ENCODE data around the gene FKBP6.
"Not testable (repeated sequence)": the region's sequence is repeated elsewhere in the genome, so short reads cannot be mapped to it uniquely, and the experiment has no call there.

FKBP6 gene

DNA sequence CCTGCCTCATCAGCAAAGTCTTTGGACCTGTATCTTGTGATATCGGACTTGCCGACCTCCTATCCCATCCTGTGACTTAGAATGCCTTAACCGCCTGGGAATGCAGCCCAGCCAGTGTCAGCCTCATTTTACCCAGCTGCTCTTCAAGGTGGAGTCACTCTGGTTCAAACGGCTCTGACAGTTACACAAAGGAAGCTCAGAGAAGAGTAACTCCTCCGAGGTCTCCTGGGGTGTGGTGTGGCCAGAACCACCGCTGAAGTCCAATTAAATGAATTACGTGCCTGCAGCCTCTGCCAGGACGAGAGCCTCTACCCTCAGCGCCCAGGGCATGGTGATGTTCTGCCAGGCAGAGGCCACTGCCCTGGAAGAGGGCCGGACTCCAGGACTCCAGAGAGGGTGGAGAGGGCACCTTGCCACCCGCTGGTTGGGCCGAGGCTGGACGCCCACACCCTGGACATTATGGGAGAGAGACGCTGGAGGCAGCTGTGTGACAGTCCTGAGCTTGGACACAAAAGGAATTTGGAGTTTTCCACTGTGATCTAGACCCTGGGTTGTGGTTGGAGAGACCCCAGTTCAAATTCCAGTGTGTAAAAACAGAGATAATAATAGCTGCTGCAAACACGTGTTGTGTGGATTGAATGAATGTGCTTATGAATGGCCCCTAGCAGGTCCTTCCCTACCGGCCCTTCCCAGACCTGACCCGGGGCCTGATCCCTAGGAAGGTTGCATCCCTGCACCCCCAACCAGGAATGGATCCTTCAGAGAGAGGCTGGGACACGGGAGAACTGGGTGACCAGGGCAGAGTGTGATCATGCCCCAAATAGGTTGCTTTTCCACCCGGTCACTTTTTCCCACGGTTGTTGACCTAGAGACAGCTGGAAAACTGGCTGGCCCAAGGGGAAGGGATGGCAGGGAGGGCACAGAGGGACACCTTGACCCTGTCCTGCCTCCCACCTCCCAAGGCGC is 67.9 kb downstream of the FKBP6 start:
- no peak for DNase-seq (ENCODE audit: low read depth)

DNA sequence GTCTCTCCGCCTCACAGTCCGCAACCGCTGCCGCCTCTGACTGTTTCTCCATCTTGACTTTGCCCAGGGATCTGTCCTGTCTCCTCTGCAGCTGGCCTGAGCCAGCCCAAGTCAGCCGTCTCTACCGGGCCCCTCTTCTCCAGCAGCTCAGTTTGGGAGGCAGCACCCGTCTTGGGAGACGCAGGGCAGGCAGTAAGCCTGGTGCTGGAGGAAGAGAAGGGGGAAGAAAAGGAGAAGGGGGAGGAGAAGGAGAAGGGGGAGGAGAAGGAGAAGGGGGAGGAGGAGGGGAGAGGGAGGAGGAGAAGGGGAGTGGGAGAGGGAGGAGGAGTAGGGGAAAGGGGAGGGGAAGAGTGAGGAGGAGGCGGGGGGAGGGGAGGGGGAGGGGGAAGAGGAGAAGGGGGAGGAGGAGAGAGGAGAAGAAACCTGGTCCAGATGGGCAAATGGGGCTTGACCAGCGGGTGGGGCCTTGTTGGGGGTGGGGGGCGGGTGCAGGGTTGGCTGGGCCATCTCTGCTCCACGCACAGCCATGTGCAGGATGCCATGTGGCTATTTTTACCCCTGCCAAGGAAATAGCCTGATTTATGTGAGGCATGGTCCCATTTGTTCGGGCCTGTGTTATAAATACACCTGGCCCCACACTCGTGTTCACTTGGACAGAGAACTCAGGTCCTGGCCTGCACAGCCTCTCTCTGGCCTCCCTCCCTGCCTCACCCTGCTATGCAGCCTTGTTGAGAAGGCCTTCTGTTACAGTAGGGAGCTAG is 69.7 kb downstream of the FKBP6 start:
- DNase-seq (ENCODE audit: low read depth): no peak

DNA sequence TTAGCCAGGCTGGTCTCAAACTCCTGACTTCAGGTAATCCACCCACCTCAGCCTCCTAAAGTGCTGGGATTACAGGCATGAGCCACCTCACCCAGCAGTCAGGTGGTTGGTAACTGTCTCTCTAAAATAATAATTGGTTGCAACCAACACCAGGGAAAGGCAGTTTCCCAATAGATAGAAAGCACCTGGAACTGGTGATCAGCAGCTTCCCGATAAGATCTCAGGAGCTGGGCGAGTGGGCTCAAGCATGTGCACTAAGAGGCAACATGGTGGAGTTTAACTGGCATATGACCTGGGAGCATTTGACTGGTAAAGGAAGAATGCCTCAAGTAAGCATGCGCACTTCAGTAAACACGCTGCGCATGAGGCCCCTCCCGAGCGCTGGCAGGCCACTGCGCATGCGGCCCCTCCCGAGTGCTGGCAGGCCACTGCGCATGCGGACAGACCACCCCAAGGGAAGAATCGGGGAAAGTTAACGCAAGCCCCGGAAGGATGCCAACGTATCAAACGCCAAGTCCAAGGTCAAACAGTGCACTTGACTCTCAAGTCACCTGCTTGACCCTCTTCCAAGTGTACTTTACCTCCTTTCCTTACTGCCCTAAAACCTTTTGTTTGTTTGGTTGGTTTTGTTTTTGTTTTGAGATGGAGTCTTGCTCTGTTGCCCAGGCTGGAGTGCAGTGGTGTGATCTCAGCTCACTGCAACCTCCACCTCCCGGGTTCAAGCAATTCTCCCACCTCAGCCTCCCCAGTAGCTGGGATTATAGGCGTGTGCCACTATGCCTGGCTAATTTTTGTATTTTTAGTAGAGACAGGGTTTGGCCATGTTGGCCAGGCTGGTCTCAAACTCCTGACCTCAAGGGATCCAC is 71.5 kb downstream of the FKBP6 start:
- DNase-seq (ENCODE audit: low read depth): peak; percentile 53

DNA sequence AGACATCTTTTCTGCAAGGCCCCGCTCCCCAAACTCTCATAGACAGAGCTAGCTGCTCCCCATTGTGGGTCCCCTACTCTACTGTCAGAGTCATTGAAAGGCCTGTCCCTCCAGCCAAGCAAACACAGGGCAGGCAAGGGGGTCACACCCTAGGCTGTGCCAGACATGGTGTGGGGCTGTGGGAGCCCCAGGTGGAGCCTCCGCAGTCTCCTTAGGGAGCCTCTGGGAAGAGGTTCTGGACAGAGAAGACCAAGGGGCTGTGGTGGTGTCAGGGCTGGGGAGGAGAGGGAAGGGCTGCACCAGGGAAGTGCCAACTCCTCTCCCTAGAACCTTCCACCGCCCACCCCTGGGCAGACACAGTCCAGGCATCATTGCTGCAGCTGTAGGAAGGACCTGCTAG is 76.9 kb downstream of the FKBP6 start:
- DNase-seq (ENCODE audit: low read depth): not testable (repeated sequence)

All from activated T-cell treated with anti-CD3 and anti-CD28 coated beads for 1 hour (primary cell).